ENCODE data around the gene KATNA1.

- no peak for TF ChIP-seq CTCF (conservative IDR thresholded peaks at IDR 0.05; ENCODE audit: low read depth, low read length)
- TF ChIP-seq EZH2 (IDR thresholded peaks at IDR 0.05; ENCODE audit: borderline replicate concordance, low read depth, low read length, poor library complexity, severe bottlenecking), result no peak
These were observed 11.5 kb upstream of the KATNA1 start for GRCh38 chr6:149660028-149660427.
